Ovary (tissue), 3 donors: ENCODE results near the gene ZNF423.

Experiments used
- CTCF ChIP-seq, 3 donors: fragments of 450-650 bp in 2 of 3; fragments of 200-600 bp in 1 of 3; IDR thresholded peaks; one replicate each; pipeline versions ENCODE4 v1.5.1 to v1.8.0; 2016 to 2022; ENCODE audit warnings: antibody characterized with exemption in 3 of 3, mild to moderate bottlenecking in 1 of 3
- EP300 ChIP-seq: sonication (generic); formaldehyde crosslinking; IDR thresholded peaks from one replicate; pipeline ENCODE4 v1.6.1; 2017; ENCODE audit warnings: antibody characterized with exemption
- POLR2A ChIP-seq: fragments of 450-650 bp; IDR thresholded peaks from one replicate; pipeline ENCODE4 v1.6.1; 2017; ENCODE audit warnings: antibody characterized with exemption, mild to moderate bottlenecking, moderate library complexity
- donor health status: DM: no; HTN: no; CAD: no.

- TF ChIP-seq POLR2A = no peak
- TF ChIP-seq EP300 = no peak
- no peak for TF ChIP-seq CTCF (IDR thresholded peaks at IDR 0.05)
Measured at GRCh38 chr16:49842972-49843371, 12.9 kb downstream of the ZNF423 start.
